ENCODE measurements around the gene PAK6.

PAK6 gene

GRCh38 chr15:40238532-40239403 lies at the start of gene PAK6:
Gene PAK6 (plus strand): TSS chr15:40239063. CDS start chr15:40264786, 25,723 bp downstream.
- peak; percentile 27 for DNase-seq

GRCh38 chr15:40190591-40190990 lies 48.3 kb upstream of the PAK6 start:
- DNase-seq = no peak

- DNase-seq = no peak
These were observed 45.9 kb upstream of the PAK6 start for GRCh38 chr15:40192942-40193341.

- no peak for DNase-seq
These were observed 41.4 kb upstream of the PAK6 start for GRCh38 chr15:40197434-40197833.

GRCh38 chr15:40198355-40199085 lies 40.3 kb upstream of the PAK6 start:
- DNase-seq = no peak

GRCh38 chr15:40204100-40204499 lies 34.8 kb upstream of the PAK6 start:
- no peak for DNase-seq

- no peak for DNase-seq
These were observed 21.6 kb upstream of the PAK6 start for GRCh38 chr15:40217166-40217824.

GRCh38 chr15:40219801-40220200 lies 19.1 kb upstream of the PAK6 start:
- DNase-seq = no peak

GRCh38 chr15:40222131-40222530 lies 16.7 kb upstream of the PAK6 start:
- DNase-seq = no peak

GRCh38 chr15:40226736-40227135 lies 12.1 kb upstream of the PAK6 start:
- no peak for DNase-seq

- no peak for DNase-seq
These were observed 9.5 kb upstream of the PAK6 start for GRCh38 chr15:40229316-40229715.

GRCh38 chr15:40229956-40230355 lies 8.9 kb upstream of the PAK6 start:
- DNase-seq = no peak

GRCh38 chr15:40232625-40233070 lies 6.2 kb upstream of the PAK6 start:
- DNase-seq = no peak

- DNase-seq = no peak
These were observed 4.9 kb upstream of the PAK6 start for GRCh38 chr15:40233727-40234577.

GRCh38 chr15:40234783-40235182 lies 4.1 kb upstream of the PAK6 start:
- DNase-seq = no peak

GRCh38 chr15:40235201-40235885 lies 3.5 kb upstream of the PAK6 start:
- DNase-seq = no peak

- no peak for DNase-seq
These were observed 485 bp downstream of the PAK6 start for GRCh38 chr15:40239404-40239692.

GRCh38 chr15:40239693-40240618 lies 1.1 kb downstream of the PAK6 start:
- DNase-seq = no peak

- DNase-seq = no peak
These were observed 1.9 kb downstream of the PAK6 start for GRCh38 chr15:40240619-40241221.

Data from activated T-cell treated with anti-CD3 and anti-CD28 coated beads, Interleukin-2, amount 50 U/mL, for 1 hour (primary cell).